Endothelial cell (in vitro differentiated cells): ENCODE data around the gene CFAP410. TPM values are rescaled to one million over a fixed set of nuclear protein-coding genes. Genes with fewer than 3 reads are reported as not detected.
A peak's percentile ranks its signal among the peaks of the same experiment; 100 is the strongest.

Experiments used
- DNase-seq: peaks from one replicate; pipeline ENCODE4 v3.0.0; 2021; ENCODE audit warnings: low spot score
- H3K27ac Mint-ChIP-seq: one replicate; pipeline ENCODE4 v1.8.0; 2021; ENCODE audit warnings: mixed read lengths, inconsistent platforms; ENCODE audit not compliant: unreplicated experiment
- H3K27me3 Mint-ChIP-seq: one replicate; pipeline ENCODE4 v1.8.0; 2021; ENCODE audit warnings: mild to moderate bottlenecking, moderate library complexity, mixed read lengths, inconsistent platforms; ENCODE audit not compliant: unreplicated experiment
- H3K36me3 Mint-ChIP-seq: one replicate; pipeline ENCODE4 v1.8.0; 2021; ENCODE audit warnings: mild to moderate bottlenecking, low read depth, mixed read lengths, inconsistent platforms; ENCODE audit not compliant: unreplicated experiment
- H3K4me1 Mint-ChIP-seq: one replicate; pipeline ENCODE4 v1.8.0; 2021; ENCODE audit warnings: mild to moderate bottlenecking, mixed read lengths, inconsistent platforms; ENCODE audit not compliant: unreplicated experiment
- H3K4me3 Mint-ChIP-seq: one replicate; pipeline ENCODE4 v1.8.0; 2021; ENCODE audit warnings: mild to moderate bottlenecking, mixed read lengths, inconsistent platforms; ENCODE audit not compliant: unreplicated experiment
- H3K9me3 Mint-ChIP-seq: one replicate; pipeline ENCODE4 v1.8.0; 2021; ENCODE audit warnings: mixed read lengths, inconsistent platforms; ENCODE audit not compliant: unreplicated experiment
- total RNA-seq: library from RNA; stranded (reverse); fragmentation: NEBNext Ultra II Directional; extraction: Animal tissue kit (Norgen Biotek cat#: 25700); gene quantifications from one replicate; pipeline ENCODE4 v1.2.1, GENCODE V29; 2021; ENCODE audit not compliant: unreplicated experiment
- TF ChIP-seq, protein P1 (sequence below): fragments of 200-600 bp; sonication (generic); IDR thresholded peaks from one replicate; pipeline ENCODE4 v1.5.0; 2021; ENCODE audit warnings: antibody characterized with exemption; ENCODE audit not compliant: unreplicated experiment

CFAP410 gene
- total RNA-seq, 1 donor from 2014 or later: 12.2 TPM

DNA sequence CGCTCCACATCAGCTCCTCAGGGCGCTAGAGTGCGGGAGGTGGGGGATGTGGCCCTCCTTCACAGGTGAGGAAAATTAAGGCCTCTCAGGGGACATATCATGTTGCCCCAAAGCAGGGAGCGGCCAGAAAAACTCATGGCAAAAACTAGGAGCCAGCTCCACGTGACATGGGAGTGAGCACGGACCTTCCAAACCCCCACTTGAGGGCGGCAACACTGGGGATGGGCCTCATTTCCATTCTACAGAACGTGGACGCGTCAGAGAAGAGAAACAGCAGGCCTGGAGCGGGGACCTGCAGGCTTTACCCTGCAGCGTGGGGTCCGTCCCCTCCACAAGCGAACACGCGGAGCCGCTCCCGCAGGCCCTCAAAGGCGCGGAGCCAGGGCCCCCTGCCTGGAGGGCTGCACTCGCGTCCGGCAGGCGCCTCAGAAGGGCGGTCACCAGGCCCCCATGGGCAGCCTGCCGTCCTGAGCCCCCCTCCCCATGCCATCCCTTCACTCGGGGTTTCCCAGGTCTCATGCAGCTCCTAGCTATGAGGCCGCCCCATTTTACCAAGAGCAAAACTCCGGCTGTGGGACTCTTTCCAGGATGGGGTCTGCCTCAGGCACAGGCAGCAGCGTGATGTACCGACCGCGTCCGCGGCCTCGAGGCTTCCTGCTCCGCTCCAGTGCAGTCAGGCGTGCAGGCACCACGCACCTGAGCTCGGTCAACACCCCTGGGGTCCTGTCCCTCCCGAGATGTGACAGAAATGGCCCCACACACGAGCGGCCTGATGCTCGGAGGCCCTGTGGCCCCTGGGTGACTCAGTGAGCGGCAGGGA is 5.5 kb downstream of the CFAP410 start:
- TF ChIP-seq, protein P1, sequence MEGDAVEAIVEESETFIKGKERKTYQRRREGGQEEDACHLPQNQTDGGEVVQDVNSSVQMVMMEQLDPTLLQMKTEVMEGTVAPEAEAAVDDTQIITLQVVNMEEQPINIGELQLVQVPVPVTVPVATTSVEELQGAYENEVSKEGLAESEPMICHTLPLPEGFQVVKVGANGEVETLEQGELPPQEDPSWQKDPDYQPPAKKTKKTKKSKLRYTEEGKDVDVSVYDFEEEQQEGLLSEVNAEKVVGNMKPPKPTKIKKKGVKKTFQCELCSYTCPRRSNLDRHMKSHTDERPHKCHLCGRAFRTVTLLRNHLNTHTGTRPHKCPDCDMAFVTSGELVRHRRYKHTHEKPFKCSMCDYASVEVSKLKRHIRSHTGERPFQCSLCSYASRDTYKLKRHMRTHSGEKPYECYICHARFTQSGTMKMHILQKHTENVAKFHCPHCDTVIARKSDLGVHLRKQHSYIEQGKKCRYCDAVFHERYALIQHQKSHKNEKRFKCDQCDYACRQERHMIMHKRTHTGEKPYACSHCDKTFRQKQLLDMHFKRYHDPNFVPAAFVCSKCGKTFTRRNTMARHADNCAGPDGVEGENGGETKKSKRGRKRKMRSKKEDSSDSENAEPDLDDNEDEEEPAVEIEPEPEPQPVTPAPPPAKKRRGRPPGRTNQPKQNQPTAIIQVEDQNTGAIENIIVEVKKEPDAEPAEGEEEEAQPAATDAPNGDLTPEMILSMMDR: no peak
- DNase-seq: no peak
- peaks cover 2% of the 10 kb centered on the region for H3K4me1 Mint-ChIP-seq
- peaks cover 13% of the 10 kb centered on the region for H3K27me3 Mint-ChIP-seq
- H3K4me3 Mint-ChIP-seq: no peak overlapping the region
- no peaks in the 10 kb centered on the region for H3K9me3 Mint-ChIP-seq
- no peaks in the 10 kb centered on the region for H3K36me3 Mint-ChIP-seq
- H3K27ac Mint-ChIP-seq: no peak overlapping the region

DNA sequence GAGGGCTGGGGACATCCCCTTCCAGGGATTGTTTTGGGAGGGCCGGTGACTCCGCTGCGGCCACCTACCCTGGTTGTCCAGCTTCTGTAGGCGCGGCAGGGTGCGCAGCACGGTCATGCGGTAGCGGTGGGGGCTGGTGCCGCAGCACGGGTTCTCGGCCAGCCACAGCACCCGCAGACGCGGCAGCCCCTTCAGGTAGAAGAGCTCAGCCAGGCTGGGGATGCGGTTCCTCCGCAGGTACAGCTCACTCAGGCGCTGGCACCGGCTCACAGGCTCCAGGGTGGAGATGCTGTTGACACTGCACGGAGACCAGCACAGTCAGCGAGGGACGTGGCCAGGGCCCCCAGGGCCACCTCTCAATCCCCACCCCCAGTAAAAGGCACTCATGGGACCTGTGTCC is 6.2 kb downstream of the CFAP410 start:
- Mint-ChIP-seq H3K4me3 (no peak overlapping the region), H3K27ac (no peak overlapping the region), H3K27me3 (peaks cover 18% of the 10 kb centered on the region), H3K36me3 (peaks cover 3% of the 10 kb centered on the region), H3K9me3 (no peaks in the 10 kb centered on the region), H3K4me1 (peaks cover 2% of the 10 kb centered on the region)
- TF ChIP-seq, protein P1: no peak
- no peak for DNase-seq

DNA sequence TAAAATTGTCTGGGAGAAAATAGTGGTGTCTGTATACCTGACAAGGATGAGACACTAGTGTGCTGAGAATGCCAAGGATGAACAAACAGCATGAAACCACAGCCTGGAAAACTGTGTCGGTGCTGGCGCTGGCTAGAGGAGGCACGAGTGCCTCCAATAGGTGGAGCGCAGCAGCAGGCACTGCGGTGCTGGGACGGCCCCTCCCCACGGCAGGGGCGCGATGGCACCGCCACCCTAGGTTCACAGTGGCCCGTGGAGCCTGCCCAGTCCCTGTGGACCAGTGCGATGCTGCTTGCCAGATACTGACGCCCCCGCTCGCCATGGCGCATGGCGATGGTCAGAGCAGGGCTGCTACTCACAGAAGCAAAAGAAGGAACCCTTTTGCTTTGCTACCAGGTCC is 6.8 kb downstream of the CFAP410 start:
- no peaks in the 10 kb centered on the region for H3K4me1 Mint-ChIP-seq
- peaks cover 3% of the 10 kb centered on the region for H3K36me3 Mint-ChIP-seq
- no peak overlapping the region for H3K4me3 Mint-ChIP-seq
- no peaks in the 10 kb centered on the region for H3K9me3 Mint-ChIP-seq
- DNase-seq: no peak
- H3K27me3 Mint-ChIP-seq: peaks cover 18% of the 10 kb centered on the region
- TF ChIP-seq, protein P1: no peak
- no peak overlapping the region for H3K27ac Mint-ChIP-seq

DNA sequence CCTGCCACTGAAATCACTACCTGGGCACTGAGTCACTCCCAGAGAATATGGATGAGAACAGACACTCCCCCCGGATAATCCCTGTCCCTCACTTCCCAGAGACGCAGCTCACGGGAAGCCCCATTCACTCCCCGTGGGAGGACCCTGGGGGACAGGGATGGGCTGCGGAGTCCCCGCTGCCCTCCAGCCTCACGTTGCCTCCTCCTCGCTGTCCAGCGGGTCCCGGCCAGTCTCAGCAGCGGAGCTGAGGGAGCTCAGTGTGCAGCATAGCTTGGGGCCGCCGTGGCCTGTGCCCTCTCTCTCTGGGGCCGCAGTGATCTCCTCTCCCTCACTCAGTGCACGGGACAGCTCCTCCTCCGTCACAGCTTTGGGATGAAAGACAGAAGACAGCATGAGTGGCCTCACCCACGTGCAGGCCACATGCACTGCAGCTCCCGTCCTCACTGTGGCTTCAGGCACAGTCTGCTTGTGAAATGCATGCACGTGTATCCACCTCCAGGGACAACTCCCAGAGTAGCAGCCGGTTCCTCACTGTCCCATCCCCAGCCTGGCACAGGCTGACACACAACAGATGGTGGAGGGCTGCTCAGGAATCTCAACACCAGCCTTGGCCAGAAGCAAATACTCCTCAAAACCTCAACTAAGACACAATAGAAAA is 7.4 kb downstream of the CFAP410 start:
- Mint-ChIP-seq H3K4me3 (no peak overlapping the region), H3K27ac (peak overlapping the region; percentile 26), H3K9me3 (no peaks in the 10 kb centered on the region), H3K27me3 (peaks cover 18% of the 10 kb centered on the region), H3K4me1 (no peaks in the 10 kb centered on the region), H3K36me3 (peaks cover 3% of the 10 kb centered on the region)
- TF ChIP-seq, protein P1: no peak
- DNase-seq: no peak

DNA sequence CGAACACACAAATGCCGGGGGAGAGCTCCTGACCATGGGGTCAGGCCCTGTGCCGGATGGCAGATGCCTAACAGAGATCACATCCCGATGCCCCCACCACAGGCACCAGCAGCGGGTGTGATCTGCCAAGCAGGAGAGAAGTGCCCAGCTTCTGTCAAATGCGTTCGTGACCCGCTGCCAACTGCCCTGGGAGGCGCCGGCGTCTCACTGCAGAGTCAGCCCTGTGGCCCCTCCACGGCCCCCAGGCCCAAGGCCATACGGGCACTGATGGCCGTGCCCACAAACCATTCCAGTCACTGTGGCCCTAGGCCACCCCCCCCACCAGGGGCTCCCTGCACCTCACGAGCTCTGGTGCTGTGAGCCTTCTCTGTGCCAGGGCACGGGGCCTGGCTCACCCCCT is 8.0 kb downstream of the CFAP410 start:
- H3K27ac Mint-ChIP-seq: no peak overlapping the region
- DNase-seq: no peak
- no peaks in the 10 kb centered on the region for H3K4me1 Mint-ChIP-seq
- no peaks in the 10 kb centered on the region for H3K9me3 Mint-ChIP-seq
- H3K4me3 Mint-ChIP-seq: no peak overlapping the region
- peaks cover 3% of the 10 kb centered on the region for H3K36me3 Mint-ChIP-seq
- peaks cover 18% of the 10 kb centered on the region for H3K27me3 Mint-ChIP-seq
- TF ChIP-seq, protein P1: no peak
